NT2/D1 (cell line): ENCODE data around the gene NR2C1.

Experiments
- SUZ12 ChIP-seq: IDR thresholded peaks from 2 replicates; pipeline ENCODE4 v1.6.1; 2011; ENCODE audit not compliant: insufficient read length, insufficient read depth; ENCODE audit errors: extremely low read depth
- YY1 ChIP-seq: IDR thresholded peaks from 2 replicates; pipeline ENCODE4 v1.6.1; 2011; ENCODE audit not compliant: insufficient read length, insufficient read depth
- ZNF274 ChIP-seq: IDR thresholded peaks from 2 replicates; pipeline ENCODE4 v1.6.1; 2011; ENCODE audit warnings: mild to moderate bottlenecking, low read depth, low read length

GRCh38 chr12:94971923-94972322, 101.5 kb downstream of the NR2C1 start:
- TF ChIP-seq YY1 (no peak), ZNF274 (no peak), SUZ12 (no peak)
